Measurements from ENCODE around the gene RNASEH1. TPM values are rescaled to one million over a fixed set of nuclear protein-coding genes. Genes with fewer than 3 reads are reported as not detected.

Gene RNASEH1
- total and polyA plus RNA-seq, 2 of the 8 experiments (the other 6 are each of a cell fraction or from before 2014, with no cell fraction given) = 11.7 to 42.7 TPM

DNA sequence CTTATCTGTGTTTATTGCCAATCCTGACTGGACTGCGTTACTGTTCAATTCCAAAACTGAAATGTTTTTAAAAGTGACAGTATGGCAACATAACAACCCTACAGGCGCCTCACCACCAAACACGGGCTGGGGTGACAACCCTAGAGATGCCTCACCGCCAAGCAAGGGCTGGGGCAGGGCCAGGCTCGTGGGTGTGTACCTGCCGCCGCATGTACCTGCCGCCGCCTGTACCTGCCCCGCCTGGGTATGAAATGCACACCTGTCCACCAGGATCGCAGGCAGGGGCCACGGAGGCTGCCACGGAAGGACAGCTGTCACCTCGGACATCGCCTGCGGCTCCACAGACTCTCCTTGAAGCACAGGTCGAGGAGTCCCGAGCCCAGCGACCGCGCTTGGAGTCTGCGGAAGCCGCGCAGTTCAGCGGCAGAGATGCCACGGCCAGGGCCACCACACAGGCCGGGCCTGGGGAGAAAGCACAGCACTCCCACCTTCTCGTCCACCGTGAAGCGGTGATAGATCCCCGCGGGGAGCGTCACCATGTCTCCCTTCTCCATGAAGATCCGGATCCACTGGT lies 57.7 kb downstream of the RNASEH1 start:
- Histone ChIP-seq H3K4me1 (replicated peaks in 1 of 4; ENCODE audit: control insufficient read depth in 3 of 4, insufficient read depth in 4 of 4, low read length in 3 of 4) (no peaks in the 10 kb centered on the region), H3K23ac (ENCODE audit: insufficient read length) (no peak overlapping the region), H3K9ac (replicated peaks in 1 of 4; ENCODE audit: extremely low read depth in 1 of 4, low read depth in 3 of 4, low read length in 3 of 4) (no peak overlapping the region), H2BK5ac (ENCODE audit: low read depth, low read length) (no peak overlapping the region), H3K4me2 (ENCODE audit: insufficient read depth in 1 of 2, low read depth in 2 of 2, low read length in 2 of 2) (no peak overlapping the region), H2AK5ac (ENCODE audit: low read depth, low read length) (no peak overlapping the region), H3K56ac (replicated peaks; ENCODE audit: insufficient read length, low read depth, low read length) (no peak overlapping the region), H3K79me2 (ENCODE audit: control insufficient read depth in 1 of 2, insufficient read depth in 2 of 2, low read length in 2 of 2) (no peaks in the 10 kb centered on the region; a peak in 1 of 4 replicates), H3K4me3 (ENCODE audit: extremely low read depth in 1 of 4, insufficient read depth in 2 of 4, low read depth in 3 of 4, low read length in 4 of 4) (no peak overlapping the region), H2BK20ac (ENCODE audit: low read length) (no peak overlapping the region), H4K91ac (replicated peaks; ENCODE audit: insufficient read length, low read length) (no peak overlapping the region), H3K23me2 (ENCODE audit: low read depth, low read length) (peaks cover 2% of the 10 kb centered on the region; the same call in 1 of the 2 replicates), H4K20me1 (replicated peaks in 1 of 2; ENCODE audit: control insufficient read depth in 1 of 2, insufficient read depth in 2 of 2, low read length in 2 of 2) (peaks cover 0 to 2% of the 10 kb centered on the region in 2 experiments), H3K18ac (ENCODE audit: extremely low read depth, low read length) (no peak overlapping the region), H3K36me3 (ENCODE audit: control insufficient read depth in 2 of 4, insufficient read depth in 4 of 4, low read length in 3 of 4) (peaks cover 2 to 11% (median 3%) of the 10 kb centered on the region in 4 experiments; a peak in 3 of 8 replicates), H2BK12ac (ENCODE audit: low read depth, low read length) (no peak overlapping the region), H2BK15ac (ENCODE audit: low read length) (no peak overlapping the region), H2BK120ac (replicated peaks; ENCODE audit: low read depth, low read length) (no peak overlapping the region), H4K5ac (ENCODE audit: insufficient read length, low read depth, low read length) (no peak overlapping the region), H3K4ac (replicated peaks; ENCODE audit: insufficient read length, low read depth, low read length) (no peak overlapping the region), H4K8ac (ENCODE audit: extremely low read depth, insufficient read depth, low read length) (no peak overlapping the region), H3K14ac (ENCODE audit: insufficient read length) (no peak overlapping the region), H2AFZ (ENCODE audit: low read length) (no peak overlapping the region), H3K27ac (ENCODE audit: low read depth, low read length) (no peak overlapping the region), H3K9me3 (ENCODE audit: insufficient read depth in 2 of 2, low read depth in 1 of 2, low read length in 1 of 2) (no peaks in the 10 kb centered on the region), H3K79me1 (ENCODE audit: low read depth, low read length) (no peaks in the 10 kb centered on the region; the same call in 1 of the 2 replicates), H3K27me3 (replicated peaks in 1 of 4; ENCODE audit: control insufficient read depth in 3 of 4, extremely low read depth in 1 of 4, insufficient read depth in 3 of 4, low read length in 3 of 4) (no peaks in the 10 kb centered on the region)
- POLR2A ChIA-PET (ENCODE audit: partially characterized antibody) = interaction anchor here (1.0 kb wide), 1 partner anchor 55 kb away, joined by 3 read pairs; no protein-coding TSS in a partner anchor
- CTCF ChIA-PET (ENCODE audit: partially characterized antibody) = interaction anchor here (1.1 kb wide), 1 partner anchor 76 kb away, joined by 3 read pairs; no protein-coding TSS in a partner anchor
- DNase-seq (ENCODE audit: low read depth in 1 of 2, low spot score in 2 of 2) (no peak), FAIRE-seq (no peak)
- WGBS, 2 experiments (ENCODE audit: extremely low coverage in 1 of 2, insufficient coverage in 1 of 2, insufficient read length in 1 of 2, insufficient replicate concordance in 2 of 2, low coverage in 1 of 2, low lambda C conversion rate in 2 of 2, missing lambda C conversion rate in 1 of 2) = 92% methylated on average over 32 of the region's 34 CpGs; no CpG with 5 or more reads in 1 of the 2 experiments
- TF ChIP-seq CHD1 (IDR thresholded peaks at IDR 0.05; ENCODE audit: low read depth, low read length) = no peak
- TF ChIP-seq RXRA (IDR thresholded peaks at IDR 0.05; ENCODE audit: insufficient read depth, low read depth, low read length) = no peak
- no peak for TF ChIP-seq TBP (IDR thresholded peaks at IDR 0.05; ENCODE audit: low read depth, low read length)
- TF ChIP-seq, protein P1, sequence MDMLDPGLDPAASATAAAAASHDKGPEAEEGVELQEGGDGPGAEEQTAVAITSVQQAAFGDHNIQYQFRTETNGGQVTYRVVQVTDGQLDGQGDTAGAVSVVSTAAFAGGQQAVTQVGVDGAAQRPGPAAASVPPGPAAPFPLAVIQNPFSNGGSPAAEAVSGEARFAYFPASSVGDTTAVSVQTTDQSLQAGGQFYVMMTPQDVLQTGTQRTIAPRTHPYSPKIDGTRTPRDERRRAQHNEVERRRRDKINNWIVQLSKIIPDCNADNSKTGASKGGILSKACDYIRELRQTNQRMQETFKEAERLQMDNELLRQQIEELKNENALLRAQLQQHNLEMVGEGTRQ (IDR thresholded peaks at IDR 0.05; ENCODE audit: low read length) = no peak
- TF ChIP-seq ZNF274 (IDR thresholded peaks at IDR 0.05; ENCODE audit: borderline replicate concordance, extremely low read depth, low read length) = no peak
- no peak for TF ChIP-seq CTBP2 (IDR thresholded peaks at IDR 0.05; ENCODE audit: borderline replicate concordance, insufficient read depth, insufficient read length, low read length)
- TF ChIP-seq PHF8 (conservative IDR thresholded peaks at IDR 0.05; ENCODE audit: low read depth, low read length) = no peak
- no peak for TF ChIP-seq SP2 (IDR thresholded peaks at IDR 0.05; ENCODE audit: low read length)
- TF ChIP-seq, protein P2, sequence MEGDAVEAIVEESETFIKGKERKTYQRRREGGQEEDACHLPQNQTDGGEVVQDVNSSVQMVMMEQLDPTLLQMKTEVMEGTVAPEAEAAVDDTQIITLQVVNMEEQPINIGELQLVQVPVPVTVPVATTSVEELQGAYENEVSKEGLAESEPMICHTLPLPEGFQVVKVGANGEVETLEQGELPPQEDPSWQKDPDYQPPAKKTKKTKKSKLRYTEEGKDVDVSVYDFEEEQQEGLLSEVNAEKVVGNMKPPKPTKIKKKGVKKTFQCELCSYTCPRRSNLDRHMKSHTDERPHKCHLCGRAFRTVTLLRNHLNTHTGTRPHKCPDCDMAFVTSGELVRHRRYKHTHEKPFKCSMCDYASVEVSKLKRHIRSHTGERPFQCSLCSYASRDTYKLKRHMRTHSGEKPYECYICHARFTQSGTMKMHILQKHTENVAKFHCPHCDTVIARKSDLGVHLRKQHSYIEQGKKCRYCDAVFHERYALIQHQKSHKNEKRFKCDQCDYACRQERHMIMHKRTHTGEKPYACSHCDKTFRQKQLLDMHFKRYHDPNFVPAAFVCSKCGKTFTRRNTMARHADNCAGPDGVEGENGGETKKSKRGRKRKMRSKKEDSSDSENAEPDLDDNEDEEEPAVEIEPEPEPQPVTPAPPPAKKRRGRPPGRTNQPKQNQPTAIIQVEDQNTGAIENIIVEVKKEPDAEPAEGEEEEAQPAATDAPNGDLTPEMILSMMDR (IDR thresholded peaks at IDR 0.05; ENCODE audit: control extremely low read depth in 1 of 3, insufficient read depth in 1 of 3, low read depth in 1 of 3, low read length in 3 of 3) = no peak

Measured in H1 (cell line).